Measurements from ENCODE around the gene ZNF513.

DNA sequence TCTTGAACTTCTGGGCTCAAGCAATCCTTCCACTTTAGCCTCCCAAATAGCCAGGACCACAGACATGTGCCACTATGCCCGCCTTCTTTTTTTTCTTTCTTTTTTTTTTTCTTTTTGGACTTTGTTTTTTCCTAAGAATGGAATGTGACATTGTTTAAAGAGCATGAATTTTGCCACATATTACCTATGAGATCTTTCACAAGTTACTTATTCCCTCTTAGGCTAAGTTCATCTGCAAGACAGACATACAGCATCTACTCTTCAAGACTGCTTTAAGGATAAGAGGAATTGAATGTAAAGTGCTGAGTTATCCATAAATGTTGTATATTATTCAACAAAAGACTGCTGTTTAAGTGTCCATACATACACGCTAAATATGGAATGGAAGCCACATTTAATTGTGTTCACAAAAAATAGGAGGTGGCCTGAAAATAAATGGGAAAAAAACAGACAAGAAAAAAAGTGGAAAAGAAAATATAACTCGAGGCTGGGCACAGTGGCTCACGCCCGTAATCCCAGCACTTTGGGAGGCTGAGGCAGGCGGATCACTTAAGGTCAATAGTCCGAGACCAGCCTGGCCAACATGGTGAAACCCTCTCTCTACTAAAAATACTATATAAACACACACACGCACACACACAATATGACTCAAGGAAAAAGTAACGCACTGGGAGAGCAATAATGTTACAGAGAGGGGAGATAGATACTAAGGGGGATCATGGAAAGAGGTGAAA, 32.1 kb upstream of the ZNF513 start:
- TF ChIP-seq POLR2A (IDR thresholded peaks at IDR 0.05): no peak
- TF ChIP-seq, protein P1, sequence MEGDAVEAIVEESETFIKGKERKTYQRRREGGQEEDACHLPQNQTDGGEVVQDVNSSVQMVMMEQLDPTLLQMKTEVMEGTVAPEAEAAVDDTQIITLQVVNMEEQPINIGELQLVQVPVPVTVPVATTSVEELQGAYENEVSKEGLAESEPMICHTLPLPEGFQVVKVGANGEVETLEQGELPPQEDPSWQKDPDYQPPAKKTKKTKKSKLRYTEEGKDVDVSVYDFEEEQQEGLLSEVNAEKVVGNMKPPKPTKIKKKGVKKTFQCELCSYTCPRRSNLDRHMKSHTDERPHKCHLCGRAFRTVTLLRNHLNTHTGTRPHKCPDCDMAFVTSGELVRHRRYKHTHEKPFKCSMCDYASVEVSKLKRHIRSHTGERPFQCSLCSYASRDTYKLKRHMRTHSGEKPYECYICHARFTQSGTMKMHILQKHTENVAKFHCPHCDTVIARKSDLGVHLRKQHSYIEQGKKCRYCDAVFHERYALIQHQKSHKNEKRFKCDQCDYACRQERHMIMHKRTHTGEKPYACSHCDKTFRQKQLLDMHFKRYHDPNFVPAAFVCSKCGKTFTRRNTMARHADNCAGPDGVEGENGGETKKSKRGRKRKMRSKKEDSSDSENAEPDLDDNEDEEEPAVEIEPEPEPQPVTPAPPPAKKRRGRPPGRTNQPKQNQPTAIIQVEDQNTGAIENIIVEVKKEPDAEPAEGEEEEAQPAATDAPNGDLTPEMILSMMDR (IDR thresholded peaks at IDR 0.05): no peak

All from esophagus squamous epithelium (tissue), 4 donors.